ENCODE data around the gene LRWD1. TPM values are rescaled to one million over a fixed set of nuclear protein-coding genes. Genes with fewer than 3 reads are reported as not detected.
A peak's percentile ranks its signal among the peaks of the same experiment; 100 is the strongest.

LRWD1 gene
- total RNA-seq, 4 donors from 2014 or later, result 7.5 to 24.4 (median 12.3) TPM

DNA sequence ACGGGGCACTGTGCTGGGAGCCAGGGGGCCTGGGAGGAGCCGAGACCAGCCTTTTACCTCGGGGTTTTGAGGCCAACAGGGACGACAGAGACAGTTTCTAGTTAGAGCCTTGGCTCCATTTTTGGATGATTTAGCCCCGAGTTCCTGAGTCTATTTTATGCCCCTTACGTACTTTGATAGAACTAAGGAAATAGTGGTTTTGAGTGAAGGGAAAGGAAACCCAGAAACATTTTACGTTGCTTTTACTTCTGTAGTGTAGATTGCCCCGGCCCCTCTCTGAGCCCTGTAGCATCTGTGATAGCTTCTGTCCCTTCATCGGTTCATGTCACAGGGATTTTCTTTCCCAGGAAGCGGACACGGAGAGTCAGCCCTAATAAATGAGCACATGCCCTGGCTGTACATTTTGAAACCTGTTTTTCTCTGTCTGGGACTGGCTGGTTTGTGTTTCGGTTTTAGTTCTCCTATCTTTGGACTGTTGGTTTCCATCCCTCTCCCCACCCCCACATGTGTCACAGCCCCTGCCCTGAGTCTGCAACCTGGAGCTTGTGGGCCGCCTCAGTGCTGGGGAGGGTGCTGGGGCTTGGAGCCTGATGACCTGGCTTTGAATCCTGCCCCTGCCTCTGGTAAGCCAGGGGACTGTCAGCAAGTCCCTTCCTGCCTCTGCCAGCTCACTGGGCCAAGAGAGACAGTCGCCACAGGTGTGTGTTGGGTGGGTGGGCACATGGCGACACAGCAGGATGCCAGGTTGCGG, 38.3 kb upstream of the LRWD1 start:
- peak; percentile 7 for ATAC-seq
- TF ChIP-seq, protein P1, sequence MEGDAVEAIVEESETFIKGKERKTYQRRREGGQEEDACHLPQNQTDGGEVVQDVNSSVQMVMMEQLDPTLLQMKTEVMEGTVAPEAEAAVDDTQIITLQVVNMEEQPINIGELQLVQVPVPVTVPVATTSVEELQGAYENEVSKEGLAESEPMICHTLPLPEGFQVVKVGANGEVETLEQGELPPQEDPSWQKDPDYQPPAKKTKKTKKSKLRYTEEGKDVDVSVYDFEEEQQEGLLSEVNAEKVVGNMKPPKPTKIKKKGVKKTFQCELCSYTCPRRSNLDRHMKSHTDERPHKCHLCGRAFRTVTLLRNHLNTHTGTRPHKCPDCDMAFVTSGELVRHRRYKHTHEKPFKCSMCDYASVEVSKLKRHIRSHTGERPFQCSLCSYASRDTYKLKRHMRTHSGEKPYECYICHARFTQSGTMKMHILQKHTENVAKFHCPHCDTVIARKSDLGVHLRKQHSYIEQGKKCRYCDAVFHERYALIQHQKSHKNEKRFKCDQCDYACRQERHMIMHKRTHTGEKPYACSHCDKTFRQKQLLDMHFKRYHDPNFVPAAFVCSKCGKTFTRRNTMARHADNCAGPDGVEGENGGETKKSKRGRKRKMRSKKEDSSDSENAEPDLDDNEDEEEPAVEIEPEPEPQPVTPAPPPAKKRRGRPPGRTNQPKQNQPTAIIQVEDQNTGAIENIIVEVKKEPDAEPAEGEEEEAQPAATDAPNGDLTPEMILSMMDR (IDR thresholded peaks at IDR 0.05), result no peak
- peaks cover 0 to 60% of the 10 kb centered on the region in 2 donors for H3K36me3 ChIP-seq
- H3K27me3 ChIP-seq, result no peaks in the 10 kb centered on the region
- H3K27ac ChIP-seq, result peak overlapping the region in 2 of 4 donors; percentile 12 to 53
- H3K4me3 ChIP-seq, result no peak overlapping the region
- H3K9me3 ChIP-seq, result no peaks in the 10 kb centered on the region
- H3K4me1 ChIP-seq, result peaks cover 0 to 4% (median 0%) of the 10 kb centered on the region in 3 donors
- WGBS, 2 donors (ENCODE audit: low coverage in 1 of 2), result 70 to 84% methylated on average over 9 to 13 of the region's 16 CpGs

DNA sequence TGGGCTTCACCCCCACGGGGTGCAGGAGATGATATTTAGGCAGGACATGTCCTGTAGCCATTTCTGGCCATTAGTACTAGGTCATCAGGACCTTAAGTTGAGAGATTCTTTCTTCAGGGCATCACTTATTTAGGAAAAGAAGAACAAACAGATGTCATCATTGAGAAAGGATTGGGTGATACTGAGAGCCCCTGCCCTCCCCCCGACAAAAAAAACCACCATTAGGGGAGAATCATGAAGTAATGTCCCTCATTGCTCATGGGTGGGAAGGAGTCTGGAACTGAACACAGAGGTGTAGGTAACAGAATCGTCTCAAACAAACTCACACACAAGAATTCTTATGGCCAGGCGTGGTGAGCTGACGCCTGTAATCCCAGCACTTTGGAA, 37.8 kb upstream of the LRWD1 start:
- Histone ChIP-seq H3K36me3 (peaks cover 0 to 55% of the 10 kb centered on the region in 2 donors), H3K9me3 (no peaks in the 10 kb centered on the region), H3K27ac (peak overlapping the region in 2 of 4 donors; percentile 12 to 26)

DNA sequence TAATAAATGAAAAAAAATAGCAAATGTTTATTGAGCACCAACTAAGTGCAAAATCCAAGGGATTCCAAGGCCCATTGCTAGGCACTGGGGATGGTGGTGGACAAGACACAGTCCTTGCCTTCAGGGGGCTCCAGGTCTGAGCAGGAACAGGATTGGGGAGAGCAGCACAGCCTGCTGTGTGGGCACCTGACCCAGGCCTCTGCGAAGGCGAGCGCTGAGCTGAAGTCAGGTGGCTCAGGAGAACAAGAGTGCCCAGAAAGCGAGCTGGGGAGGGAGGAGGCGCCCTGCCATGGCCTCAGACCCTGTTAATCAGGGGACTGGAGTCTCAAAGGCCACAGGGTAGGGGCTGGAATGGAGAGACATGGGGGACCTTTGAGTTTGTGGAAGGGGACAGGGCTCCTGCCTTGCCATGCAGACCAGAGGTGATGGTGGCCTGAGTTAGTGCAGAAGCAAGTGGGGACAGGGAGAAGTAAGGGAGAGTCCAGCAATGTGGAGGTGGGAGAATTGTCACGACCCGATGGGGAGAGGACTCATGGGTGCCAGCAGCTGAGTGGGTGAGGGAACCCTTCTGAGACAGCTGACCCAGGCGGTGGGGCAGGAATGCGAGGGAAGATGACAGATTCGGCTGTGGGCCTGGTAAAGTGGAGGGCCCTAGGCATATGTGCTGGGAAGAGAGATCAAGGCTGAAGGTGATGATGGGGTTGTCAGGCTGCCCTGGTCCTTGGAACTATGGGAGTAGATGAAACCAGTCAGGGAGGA, 35.5 kb upstream of the LRWD1 start:
- H3K27me3 ChIP-seq, result no peaks in the 10 kb centered on the region
- TF ChIP-seq EP300 (IDR thresholded peaks at IDR 0.05), result no peak
- no peak for TF ChIP-seq POLR2A (IDR thresholded peaks at IDR 0.05)
- peaks cover 0 to 37% of the 10 kb centered on the region in 2 donors for H3K36me3 ChIP-seq
- ATAC-seq, result no peak
- H3K4me3 ChIP-seq, result no peak overlapping the region
- H3K9me3 ChIP-seq, result no peaks in the 10 kb centered on the region
- 83 to 87% methylated on average over 5 to 10 of the region's 10 CpGs for WGBS, 2 donors (ENCODE audit: low coverage in 1 of 2)
- no peak overlapping the region for H3K27ac ChIP-seq
- H3K4me1 ChIP-seq, result peaks cover 0 to 29% (median 4%) of the 10 kb centered on the region in 3 donors

More for the DNA sequence above, 37.8 kb upstream of the LRWD1 start:
- ATAC-seq, result no peak
- WGBS, 2 donors (ENCODE audit: low coverage in 1 of 2), result 88 to 93% methylated on average over 3 to 5 of the region's 5 CpGs
- Histone ChIP-seq H3K4me3 (no peak overlapping the region), H3K4me1 (peaks cover 0 to 9% (median 0%) of the 10 kb centered on the region in 3 donors), H3K27me3 (no peaks in the 10 kb centered on the region)
- no peak for TF ChIP-seq EP300 (IDR thresholded peaks at IDR 0.05)
- TF ChIP-seq, protein P1 (IDR thresholded peaks at IDR 0.05), result no peak
- no peak for TF ChIP-seq POLR2AphosphoS5 (IDR thresholded peaks at IDR 0.05)
- TF ChIP-seq POLR2A (IDR thresholded peaks at IDR 0.05), result no peak

DNA sequence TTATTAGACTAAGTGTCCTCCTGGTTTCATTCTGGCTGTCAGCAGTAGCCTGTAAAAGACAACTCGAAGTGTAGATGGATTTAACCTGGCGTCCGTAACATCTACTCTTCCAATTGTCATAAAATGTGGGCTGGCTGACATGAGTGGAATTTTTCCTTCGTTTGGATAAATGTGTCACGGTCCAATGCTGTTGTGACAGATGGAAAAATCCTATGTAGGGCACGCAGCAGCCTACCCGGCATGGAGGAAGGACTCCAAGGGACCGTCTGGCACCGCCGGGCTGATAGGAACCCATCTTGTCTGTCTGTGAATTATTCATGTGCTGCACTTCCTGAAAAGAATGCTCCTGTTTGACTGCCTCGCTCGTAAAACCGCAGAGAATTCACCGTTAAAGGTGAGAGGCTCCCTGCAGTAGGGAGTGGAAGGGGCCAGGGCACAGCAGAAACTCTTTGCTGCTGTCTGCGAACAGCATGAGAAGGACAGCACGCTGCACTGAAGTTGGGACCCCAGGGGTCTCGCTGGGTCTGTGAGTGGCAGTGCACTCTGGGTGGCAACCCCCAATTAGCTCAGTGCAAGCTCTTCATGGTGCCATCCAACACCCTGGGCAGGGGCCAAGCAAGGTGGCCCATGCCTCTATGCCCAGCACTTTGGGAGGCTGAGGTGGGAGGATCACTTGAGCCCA, 33.0 kb upstream of the LRWD1 start:
- H3K27ac ChIP-seq, result peak overlapping the region in 3 of 4 donors; percentile 3 to 19 (median 8)
- WGBS, 2 donors (ENCODE audit: low coverage in 1 of 2), result 46% methylated on average over 6 of the region's 17 CpGs; no CpG with 5 or more reads in 1 of the 2 donors
- peaks cover 0 to 13% of the 10 kb centered on the region in 2 donors for H3K36me3 ChIP-seq
- ATAC-seq, result no peak
- no peaks in the 10 kb centered on the region for H3K27me3 ChIP-seq
- no peak overlapping the region for H3K4me3 ChIP-seq
- H3K4me1 ChIP-seq, result peaks cover 0 to 31% (median 4%) of the 10 kb centered on the region in 3 donors
- TF ChIP-seq EP300 (IDR thresholded peaks at IDR 0.05), result no peak
- no peaks in the 10 kb centered on the region for H3K9me3 ChIP-seq

DNA sequence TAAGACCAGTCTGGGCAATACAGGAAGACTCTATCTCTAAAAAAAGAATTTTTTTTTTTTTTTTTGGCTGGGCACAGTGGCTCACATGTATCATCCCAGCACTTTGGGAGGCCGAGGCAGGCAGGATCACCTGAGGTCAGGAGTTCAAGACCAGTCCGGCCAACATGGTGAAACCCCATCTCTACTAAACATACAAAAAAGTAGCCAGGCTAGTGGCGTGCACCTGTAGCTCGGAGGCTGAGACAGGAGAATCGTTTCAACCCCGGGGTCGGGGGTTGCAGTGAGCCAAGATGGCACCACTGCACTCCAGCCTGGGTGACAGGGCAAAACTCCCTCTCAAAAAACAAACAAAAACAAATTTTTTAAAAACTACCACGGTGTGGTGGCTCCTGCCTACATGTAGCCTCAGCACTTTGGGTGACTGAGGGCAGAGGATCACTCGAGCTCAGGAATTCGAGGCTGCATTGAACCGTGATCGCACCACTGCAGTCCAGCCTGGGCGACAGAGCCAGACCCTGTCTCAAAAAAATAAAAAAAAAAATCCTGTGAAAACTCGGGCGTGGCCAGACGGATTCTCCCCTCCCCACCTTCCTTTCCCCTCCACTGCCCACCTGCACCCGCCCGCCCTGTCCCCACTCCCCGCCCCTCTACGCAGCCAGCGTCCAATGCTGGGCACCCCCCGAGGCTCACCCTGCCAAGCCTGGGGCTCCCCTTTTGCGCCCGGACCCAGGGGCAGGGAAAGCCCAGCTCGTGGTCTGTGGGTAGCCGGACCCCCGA, 32.2 kb upstream of the LRWD1 start:
- peak overlapping the region in 3 of 4 donors; percentile 32 to 76 (median 46) for H3K27ac ChIP-seq
- peak; percentile 30 for ATAC-seq

More for the DNA sequence above, 32.2 kb upstream of the LRWD1 start:
- H3K4me3 ChIP-seq, result peak overlapping the region; percentile 66 to 91
- TF ChIP-seq EP300 (IDR thresholded peaks at IDR 0.05), result no peak
- TF ChIP-seq, protein P1 (IDR thresholded peaks at IDR 0.05), result no peak
- TF ChIP-seq POLR2AphosphoS5 (IDR thresholded peaks at IDR 0.05), result no peak
- no peak for TF ChIP-seq POLR2A (IDR thresholded peaks at IDR 0.05)
- no peaks in the 10 kb centered on the region for H3K9me3 ChIP-seq
- no peaks in the 10 kb centered on the region for H3K27me3 ChIP-seq
- WGBS, 2 donors (ENCODE audit: low coverage in 1 of 2), result 30 to 39% methylated on average over 7 to 8 of the region's 27 CpGs
- peaks cover 0 to 4% of the 10 kb centered on the region in 2 donors for H3K36me3 ChIP-seq
- H3K4me1 ChIP-seq, result peaks cover 0 to 31% (median 4%) of the 10 kb centered on the region in 3 donors

All from gastroesophageal sphincter (tissue), 4 donors.